HG02870 (cell line): ENCODE data around the gene HOXB7.

Experiments used
- ATAC-seq: cut with Tn5 transposase; IDR thresholded peaks from one replicate; pipeline ENCODE4 v1.9.1; 2021; ENCODE audit warnings: mild to moderate bottlenecking, moderate library complexity; ENCODE audit not compliant: unreplicated experiment

HOXB7 gene

GRCh38 chr17:48611213-48611612 is 396 bp upstream of the HOXB7 start:
- no peak for ATAC-seq

DNA sequence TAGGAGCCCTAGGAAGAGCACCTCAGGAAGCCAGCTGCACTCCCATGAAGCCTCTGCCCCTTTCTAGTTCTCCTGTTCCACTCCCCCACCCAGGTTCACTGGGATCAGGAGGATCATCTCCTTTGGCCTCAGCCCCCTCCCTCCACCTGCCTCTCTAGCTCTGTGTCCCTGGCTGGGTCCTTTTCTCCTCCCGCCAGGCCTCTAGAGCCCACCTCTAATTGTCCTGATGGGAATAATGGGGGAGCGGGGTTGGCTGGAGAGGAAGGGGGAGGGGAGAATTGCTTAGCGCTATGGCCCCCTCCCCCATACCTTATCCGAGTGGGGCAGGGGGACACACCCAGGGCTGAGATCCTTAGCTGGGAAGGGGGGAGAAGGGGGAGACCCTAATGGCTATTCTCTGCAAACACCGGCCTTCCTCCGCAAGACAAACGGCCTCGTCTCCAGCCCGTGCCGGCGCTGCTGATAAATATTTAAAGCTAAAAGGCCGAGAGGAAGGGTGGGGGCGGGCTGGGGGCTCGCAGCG is 997 bp downstream of the HOXB7 start:
- no peak for ATAC-seq

GRCh38 chr17:48609033-48609432 is 1.8 kb downstream of the HOXB7 start:
- no peak for ATAC-seq

DNA sequence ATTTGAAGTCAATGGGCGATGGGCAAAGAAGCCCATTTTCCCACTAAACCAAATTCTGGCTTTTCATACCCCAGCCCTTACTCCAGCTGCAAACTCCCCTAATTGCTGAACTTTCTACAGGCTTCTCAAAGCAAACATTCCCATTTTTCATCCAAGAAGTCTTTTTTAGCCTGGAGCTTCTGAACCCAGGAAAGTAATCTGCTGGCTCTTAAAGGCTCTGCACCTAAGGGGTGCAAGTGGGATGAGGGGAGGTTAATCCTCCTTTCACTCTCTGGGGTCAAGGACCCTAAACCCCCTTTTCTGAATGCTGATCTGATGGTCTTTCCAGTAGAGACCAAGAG is 2.4 kb downstream of the HOXB7 start:
- ATAC-seq: no peak

DNA sequence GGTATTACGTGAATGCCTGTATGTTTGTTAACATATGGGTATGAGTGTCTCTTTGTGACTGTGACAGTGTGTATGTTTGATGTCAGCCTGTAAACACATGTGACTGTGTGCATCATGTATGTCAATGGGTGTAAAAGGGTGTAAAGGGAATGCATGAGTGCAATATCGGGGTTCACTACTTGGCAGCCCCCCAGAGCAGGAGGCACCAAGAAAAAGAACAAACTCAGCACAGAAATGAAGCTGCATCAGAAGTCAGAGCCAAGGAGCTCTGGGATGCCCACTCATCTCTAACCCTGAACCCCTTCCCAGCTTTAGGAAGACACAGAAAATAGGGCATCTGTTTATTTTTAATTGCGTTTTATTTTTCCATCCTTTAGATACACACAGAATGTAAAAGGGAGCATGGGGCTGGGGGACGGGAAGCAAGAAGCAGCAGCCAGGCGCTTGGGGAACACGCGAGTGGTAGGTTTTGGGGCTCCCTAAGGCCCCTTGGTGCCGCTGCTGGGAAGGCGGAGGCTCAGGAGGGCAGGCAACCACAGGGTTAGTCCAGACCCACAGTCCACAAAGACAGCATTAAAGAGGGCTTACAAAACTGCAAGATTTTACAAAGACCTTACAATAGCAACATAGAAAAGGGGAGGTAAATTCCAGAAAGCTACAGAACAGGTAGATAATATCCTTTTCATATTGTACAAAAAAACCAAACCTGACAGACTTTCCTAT is 3.8 kb downstream of the HOXB7 start:
- ATAC-seq: no peak

DNA sequence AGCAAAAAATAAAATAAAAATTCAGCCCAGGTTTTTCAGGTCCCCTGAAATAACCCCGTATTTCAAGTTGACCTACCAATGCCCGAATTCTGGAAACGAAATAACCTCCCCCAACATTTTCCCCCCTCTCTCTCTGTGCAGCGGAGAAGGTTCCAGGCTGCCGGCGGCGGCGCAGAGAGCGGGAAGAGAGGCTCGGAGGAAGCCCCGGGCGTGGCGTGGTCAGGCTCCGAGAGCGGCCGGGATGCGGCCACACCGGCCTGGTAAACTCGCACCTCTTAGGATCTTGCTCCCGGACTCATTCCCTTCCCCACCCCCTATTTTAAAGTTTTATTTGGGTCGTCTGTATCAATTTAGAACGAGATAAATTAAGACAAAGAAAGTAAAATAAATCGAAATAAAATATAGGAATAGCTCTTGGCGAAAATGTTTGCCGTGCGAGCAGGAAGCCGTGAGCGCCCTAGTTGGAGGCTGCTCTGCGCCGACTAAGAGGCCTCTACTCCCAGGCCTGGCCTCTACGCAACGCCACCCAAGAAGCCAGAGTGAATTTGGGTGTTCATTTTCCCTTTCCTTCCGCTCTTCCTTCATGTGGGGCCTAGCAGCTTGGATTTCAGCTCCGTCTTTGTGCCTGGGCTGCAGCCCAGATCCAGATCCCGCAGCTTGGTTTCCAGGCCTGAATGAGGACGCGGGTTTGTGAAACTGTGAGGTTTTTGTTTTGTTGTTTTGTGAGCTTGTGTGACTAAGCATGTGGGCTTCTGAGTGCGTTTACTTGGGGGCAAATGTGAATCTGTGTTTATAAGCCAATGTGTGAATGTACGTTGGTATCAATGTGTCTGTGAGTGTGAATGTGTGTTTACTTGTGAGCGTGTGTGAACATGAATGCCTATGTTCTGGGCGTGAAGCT is 4.6 kb downstream of the HOXB7 start:
- ATAC-seq: no peak

DNA sequence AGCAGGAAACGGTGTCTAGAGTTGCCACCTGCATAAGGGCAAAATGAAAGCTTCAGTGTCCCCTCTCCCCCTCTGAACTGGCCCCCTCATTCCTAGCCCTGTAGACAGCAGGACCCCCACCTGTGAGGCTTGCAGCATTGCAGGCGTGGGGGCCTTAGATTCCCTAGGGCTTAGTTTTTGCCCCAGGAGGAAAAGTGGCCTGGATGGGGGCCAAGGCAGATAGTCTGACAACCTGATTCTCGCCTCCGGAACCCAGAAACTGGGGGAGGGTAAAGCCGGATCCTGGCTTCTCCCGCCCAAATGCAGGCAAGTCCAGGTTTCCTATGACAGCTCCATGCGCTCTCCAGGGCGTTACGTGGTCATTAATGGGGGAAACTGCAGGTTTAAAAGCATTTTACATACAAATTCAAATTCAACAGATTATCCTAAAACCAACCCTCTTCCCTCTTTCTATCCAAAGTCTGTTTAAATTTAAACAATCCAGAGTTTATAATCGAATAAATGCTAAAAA is 5.4 kb downstream of the HOXB7 start:
- no peak for ATAC-seq

DNA sequence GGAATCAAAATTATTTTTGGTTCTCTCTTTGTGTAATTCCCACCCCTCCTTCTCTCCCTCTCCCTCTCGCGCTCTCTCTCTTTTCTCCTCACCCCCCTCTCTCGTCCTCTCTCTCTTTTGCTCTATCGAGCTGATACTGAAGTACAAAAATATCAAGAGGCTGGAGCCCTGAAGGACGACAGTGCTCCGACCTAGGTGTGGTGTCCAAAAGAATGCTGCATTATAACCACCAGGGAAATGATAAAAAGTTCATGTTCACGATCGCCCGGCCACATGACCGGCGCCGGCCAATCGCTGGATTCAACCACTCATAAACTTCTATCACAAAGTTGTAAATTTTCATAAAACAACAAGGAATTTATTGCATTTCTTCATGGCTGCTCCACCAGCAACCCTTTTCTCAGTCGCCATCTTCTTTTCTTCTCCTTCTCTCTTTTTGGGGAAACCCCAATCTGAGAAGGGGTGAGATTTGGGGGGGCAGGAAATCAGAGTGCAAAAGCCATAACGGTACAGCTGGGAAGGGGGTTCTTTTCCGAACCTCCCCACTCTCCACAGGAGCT is 6.0 kb downstream of the HOXB7 start, which contains the start of gene HOXB6:
TSS of gene HOXB6 (minus strand) at position 217 of the 560 bp plus-strand sequence. CDS start 6,836 bp downstream, outside the sequence.
- ATAC-seq: no peak

DNA sequence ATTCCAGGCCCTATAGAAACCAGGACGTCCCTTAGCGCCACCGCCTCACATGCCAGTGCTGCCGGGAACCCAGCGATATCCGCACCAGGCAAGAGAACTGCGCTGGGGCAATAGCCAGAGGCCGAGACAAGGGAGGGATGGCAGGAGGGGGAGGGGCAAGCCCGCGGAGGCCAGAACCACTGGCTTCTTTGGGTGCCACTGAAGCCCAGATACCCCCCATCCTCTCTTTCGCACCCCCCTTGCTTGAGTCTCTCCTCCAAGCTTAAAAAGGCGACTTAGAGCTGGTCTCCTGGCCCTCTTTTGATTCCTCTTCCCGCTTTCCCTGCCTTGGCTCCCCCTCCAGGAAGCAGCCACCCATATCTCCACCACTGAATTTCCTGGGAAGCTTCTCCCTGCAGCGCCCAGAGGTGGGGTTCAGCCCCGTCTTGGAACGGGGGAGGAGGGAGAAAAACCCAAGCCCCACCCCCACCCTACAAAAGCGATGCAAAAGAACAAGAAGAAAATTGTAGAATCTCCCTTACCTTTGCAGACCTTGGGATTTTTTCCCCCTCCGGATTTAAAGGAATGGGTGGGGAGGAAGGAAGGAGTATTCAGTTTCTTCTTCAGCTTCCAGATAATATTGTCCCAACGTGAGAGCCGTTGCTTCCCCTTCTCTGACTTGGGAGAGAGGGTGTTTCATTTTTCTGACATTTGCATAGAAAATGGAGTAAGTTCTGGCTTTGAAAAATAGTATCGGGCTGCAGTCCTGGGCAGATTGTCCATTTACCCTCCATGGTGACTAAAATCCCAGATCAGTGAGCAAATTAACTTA is 6.7 kb downstream of the HOXB7 start:
- no peak for ATAC-seq

GRCh38 chr17:48601539-48602425 is 9.0 kb downstream of the HOXB7 start:
- ATAC-seq: no peak

GRCh38 chr17:48601207-48601538 is 9.6 kb downstream of the HOXB7 start:
- no peak for ATAC-seq

- no peak for ATAC-seq
Measured at GRCh38 chr17:48600244-48601098, 10.3 kb downstream of the HOXB7 start.

DNA sequence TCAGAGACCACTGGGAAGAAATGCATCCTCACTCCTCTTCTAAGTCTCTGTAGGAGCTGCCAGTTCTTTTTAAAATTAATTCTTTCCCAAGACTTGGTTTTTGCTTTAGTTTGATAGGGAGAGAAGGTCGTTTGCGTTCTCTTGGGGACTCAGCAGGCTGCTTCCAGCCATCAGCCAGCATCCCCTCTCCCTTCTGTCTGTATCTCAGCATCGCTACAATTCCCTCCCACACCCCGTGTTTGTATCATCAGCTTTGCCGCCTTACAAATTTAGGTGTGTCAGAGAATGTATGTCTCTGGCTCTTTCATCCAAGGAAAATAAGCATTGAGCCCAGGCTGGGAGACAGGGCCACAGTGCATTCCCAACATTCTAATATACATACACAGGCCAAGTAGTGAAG is 11.5 kb downstream of the HOXB7 start:
- no peak for ATAC-seq

- ATAC-seq: no peak
Measured at GRCh38 chr17:48598736-48599135, 12.1 kb downstream of the HOXB7 start.

DNA sequence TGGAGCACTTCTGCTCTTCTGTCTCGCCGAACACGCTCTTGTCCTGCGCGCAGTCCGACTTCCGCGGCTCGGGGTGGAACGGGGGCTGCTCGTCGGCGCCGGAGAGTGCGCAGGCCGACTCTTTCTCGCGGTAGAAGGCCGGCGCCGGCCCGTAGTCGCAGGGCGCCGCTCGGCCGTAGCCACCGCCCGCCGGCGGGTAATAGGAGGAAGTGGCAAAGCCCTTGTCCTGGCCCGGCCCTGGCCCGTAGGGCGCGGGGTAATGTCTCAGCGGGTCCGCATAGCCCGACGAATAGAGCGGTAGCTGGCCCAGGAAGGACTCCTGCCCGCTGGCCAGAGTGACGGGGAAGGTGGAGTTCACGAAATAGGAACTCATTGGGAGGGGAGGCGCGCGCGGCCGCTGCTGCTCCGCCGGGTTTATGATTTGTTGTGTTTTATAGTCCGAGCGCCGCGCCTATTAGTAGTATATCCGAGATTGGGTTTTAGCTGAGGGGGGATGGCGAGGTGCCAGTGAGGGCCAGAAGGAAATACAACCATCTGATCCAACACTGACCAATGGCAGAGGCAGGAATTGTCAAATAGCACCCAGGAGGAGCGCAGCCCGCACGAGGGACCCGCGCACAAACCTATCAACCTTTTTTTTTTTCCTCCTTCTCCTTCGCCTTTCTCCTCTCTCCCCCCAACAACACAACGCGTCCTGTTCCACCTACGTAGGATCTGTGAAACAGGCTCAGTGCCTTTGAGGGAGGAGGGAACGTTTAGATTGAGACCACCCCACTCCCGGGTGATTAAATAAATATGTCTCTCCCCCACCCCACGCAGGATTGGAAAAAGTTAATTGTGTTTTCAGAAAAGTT is 12.8 kb downstream of the HOXB7 start:
- ATAC-seq: no peak

GRCh38 chr17:48597528-48597777 is 13.4 kb downstream of the HOXB7 start:
- ATAC-seq: no peak

GRCh38 chr17:48596735-48597527 is 13.9 kb downstream of the HOXB7 start:
- no peak for ATAC-seq
